Right ventricle myocardium inferior (tissue), 1 donor: Measurements from ENCODE around the gene PSMB5. TPM values are rescaled to one million over a fixed set of nuclear protein-coding genes. Genes with fewer than 3 reads are reported as not detected.
"Not testable (repeated sequence)": the region's sequence is repeated elsewhere in the genome, so short reads cannot be mapped to it uniquely, and the experiment has no call there.

Source experiments
- ATAC-seq: fragments of 200-7000 bp; cut with Tn5 transposase; one replicate; pipeline ENCODE4 v1.9.1; 2020; ENCODE audit warnings: mild to moderate bottlenecking, moderate library complexity
- DNase-seq: peaks from one replicate; pipeline ENCODE4 v3.0.0; 2021; ENCODE audit errors: missing footprints
- intact Hi-C: fragments of 100-400 bp; cut with DNase I; formaldehyde crosslinking; loops from one replicate; pipeline ENCODE4 v1.11.0; 2022
- total RNA-seq: library from RNA; stranded (reverse); fragmentation: NEBNext Ultra II Directional; extraction: Animal tissue kit (Norgen Biotek cat#: 25700); gene quantifications from one replicate; pipeline ENCODE4 v1.2.1, GENCODE V29; 2021
- donor health status: DM: no; HTN: yes; CAD: no; lungs with severe emphysema.

The PSMB5 gene
- total RNA-seq, 1 donor from 2014 or later = 134 TPM

GRCh38 chr14:23005451-23006187, 29.1 kb downstream of the PSMB5 start:
- DNase-seq (no peak), ATAC-seq (no peak)
- intact Hi-C loops = loop anchor here (2.0 kb wide), 1 partner anchor 29 kb away; the partner anchor contains the start of gene PSMB5

GRCh38 chr14:23004274-23004673, 30.4 kb downstream of the PSMB5 start:
- DNase-seq, ATAC-seq, intact Hi-C loops: not testable (repeated sequence)

GRCh38 chr14:23002592-23002991, 32.1 kb downstream of the PSMB5 start:
- no peak for DNase-seq
- no peak for ATAC-seq
- intact Hi-C loops = no loop called here

- intact Hi-C loops = no loop called here
- DNase-seq (no peak), ATAC-seq (no peak)
Observed at GRCh38 chr14:23000860-23001259, 33.8 kb downstream of the PSMB5 start.

- ATAC-seq (no peak), DNase-seq (no peak)
- intact Hi-C loops = no loop called here
Observed at GRCh38 chr14:22998329-22999012, 36.2 kb downstream of the PSMB5 start.

GRCh38 chr14:22997676-22998323, 36.9 kb downstream of the PSMB5 start:
- ATAC-seq (peak; percentile 37), DNase-seq (no peak)
- intact Hi-C loops = no loop called here

GRCh38 chr14:22996768-22997654, 37.7 kb downstream of the PSMB5 start:
- DNase-seq (no peak), ATAC-seq (no peak)
- intact Hi-C loops = no loop called here

GRCh38 chr14:22995889-22996625, 38.6 kb downstream of the PSMB5 start:
- ATAC-seq (peak; percentile 5), DNase-seq (no peak)
- intact Hi-C loops = loop anchor here (2.0 kb wide), 1 partner anchor 63 kb away; no protein-coding TSS in a partner anchor

- ATAC-seq (peak; percentile 45), DNase-seq (no peak)
- intact Hi-C loops = loop anchor here (2.0 kb wide), 1 partner anchor 64 kb away; no protein-coding TSS in a partner anchor
Observed at GRCh38 chr14:22994762-22995275, 39.9 kb downstream of the PSMB5 start.

- DNase-seq (no peak), ATAC-seq (no peak)
- intact Hi-C loops = no loop called here
Observed at GRCh38 chr14:22993517-22993916, 41.2 kb downstream of the PSMB5 start.

- ATAC-seq = no peak
- DNase-seq = no peak
- intact Hi-C loops = no loop called here
Observed at GRCh38 chr14:22991852-22992251, 42.8 kb downstream of the PSMB5 start.

GRCh38 chr14:22987291-22987690, 47.4 kb downstream of the PSMB5 start:
- ATAC-seq (no peak), DNase-seq (no peak)
- intact Hi-C loops = no loop called here

- ATAC-seq (peak; percentile 30), DNase-seq (peak; percentile 85)
- intact Hi-C loops = loop anchor here (1.0 kb wide), 1 partner anchor 72 kb away; no protein-coding TSS in a partner anchor
Observed at GRCh38 chr14:22986508-22987054, 48.1 kb downstream of the PSMB5 start.

- ATAC-seq = no peak
Observed at GRCh38 chr14:22985894-22986507, 48.7 kb downstream of the PSMB5 start.

GRCh38 chr14:22984959-22985658, 49.6 kb downstream of the PSMB5 start:
- intact Hi-C loops = no loop called here
- ATAC-seq (no peak), DNase-seq (no peak)

More at GRCh38 chr14:22985894-22986507, 48.7 kb downstream of the PSMB5 start:
- intact Hi-C loops = loop anchor here (1.0 kb wide), 1 partner anchor 72 kb away; no protein-coding TSS in a partner anchor
- DNase-seq = no peak
